Testis (tissue), 2 donors: ENCODE measurements around the gene FARP1.

Source experiments
- CTCF ChIP-seq, 3 experiments: fragments of 450-650 bp in 2 of 3; fragments of 200-600 bp in 1 of 3; sonication (generic) in 1 of 3; IDR thresholded peaks; one replicate each; pipeline ENCODE4 v1.5.1; 2016 to 2019; ENCODE audit warnings: antibody characterized with exemption in 3 of 3, mild to moderate bottlenecking in 2 of 3, moderate library complexity in 1 of 3
- POLR2A ChIP-seq: fragments of 450-650 bp; IDR thresholded peaks from one replicate; pipeline ENCODE4 v1.6.1; 2017; ENCODE audit warnings: antibody characterized with exemption, mild to moderate bottlenecking, moderate library complexity

DNA sequence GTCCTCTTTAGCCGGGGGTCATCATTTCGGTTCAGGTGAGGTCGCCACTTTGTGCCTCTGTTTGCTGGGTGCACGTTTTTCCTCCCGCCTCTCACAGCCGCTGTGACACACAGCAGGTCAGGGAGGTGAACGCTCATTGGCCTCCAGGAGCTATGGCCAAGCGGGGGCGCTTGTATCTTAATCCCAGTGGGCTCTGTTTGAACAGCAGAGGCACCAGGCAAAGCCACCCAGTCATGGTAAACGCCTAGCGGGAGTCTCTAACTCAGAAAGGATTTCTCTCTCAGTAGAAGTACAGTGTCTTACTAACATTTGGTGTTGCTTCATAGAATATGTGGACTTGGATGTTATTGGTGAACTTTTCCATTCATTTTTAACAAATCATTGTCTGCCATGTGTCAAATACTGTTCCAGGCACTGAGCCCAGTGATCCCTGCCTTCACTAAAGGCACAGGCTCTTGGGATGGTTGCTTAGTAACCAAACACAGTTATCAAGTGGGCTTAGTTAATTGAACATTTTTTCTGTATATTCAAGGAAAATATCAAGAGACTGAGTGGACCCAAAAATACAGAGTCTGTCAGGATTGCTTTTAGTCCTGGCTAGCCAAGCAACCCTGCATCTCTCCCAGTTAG is 247.3 kb downstream of the FARP1 start:
- TF ChIP-seq CTCF (IDR thresholded peaks at IDR 0.05) (no peak), POLR2A (no peak)
